GM23338 (cell line): ENCODE results near the gene ECPAS.

Experiments used
- CREB1 ChIP-seq: fragments of 250-450 bp; sonication (Bioruptor Pico); IDR thresholded peaks from 2 replicates; pipeline ENCODE4 v1.5.0; 2020; ENCODE audit warnings: low read depth, mild to moderate bottlenecking, moderate library complexity
- CTCF ChIP-seq, 2 experiments: fragments of 200-600 bp in 1 of 2; sonication (generic) in 1 of 2; conservative IDR thresholded peaks; 2 replicates each; pipeline versions ENCODE4 v1.5.1 to v1.6.1; 2016 to 2017; ENCODE audit warnings: antibody characterized with exemption in 2 of 2, low read depth in 2 of 2, mild to moderate bottlenecking in 2 of 2, moderate library complexity in 1 of 2
- EZH2 ChIP-seq: fragments of 200-600 bp; sonication (generic); IDR thresholded peaks from one replicate; pipeline ENCODE4 v1.8.0; 2017; ENCODE audit warnings: antibody characterized with exemption, mild to moderate bottlenecking, low read depth; ENCODE audit not compliant: unreplicated experiment
- EZH2phosphoT487 ChIP-seq: fragments of 200-600 bp; sonication (generic); IDR thresholded peaks from one replicate; pipeline ENCODE4 v1.8.1; 2018; ENCODE audit warnings: antibody characterized with exemption; ENCODE audit not compliant: unreplicated experiment
- JUNB ChIP-seq: IDR thresholded peaks from one replicate; pipeline ENCODE4 v1.6.1; 2016; ENCODE audit warnings: antibody characterized with exemption; ENCODE audit not compliant: unreplicated experiment
- NANOG ChIP-seq: IDR thresholded peaks from 2 replicates; pipeline ENCODE4 v1.6.1; 2016; ENCODE audit warnings: antibody characterized with exemption, borderline replicate concordance
- POLR2AphosphoS5 ChIP-seq: IDR thresholded peaks from 2 replicates; pipeline ENCODE4 v1.6.1; 2016; ENCODE audit warnings: antibody characterized with exemption, low read depth
- ZNF331 ChIP-seq: fragments of 250-450 bp; sonication (Bioruptor Pico); IDR thresholded peaks from 2 replicates; pipeline ENCODE4 v1.5.0; 2020; ENCODE audit warnings: low read depth, mild to moderate bottlenecking, moderate library complexity
- TF ChIP-seq, protein P1 (sequence below): IDR thresholded peaks from one replicate; pipeline ENCODE4 v1.6.1; 2018; ENCODE audit warnings: antibody characterized with exemption; ENCODE audit not compliant: unreplicated experiment

- TF ChIP-seq CTCF (conservative IDR thresholded peaks at IDR 0.05; ENCODE audit: low read depth in 2 of 2) (no peak), EZH2 (no peak), EZH2phosphoT487 (no peak), JUNB (no peak), CREB1 (CRISPR knock-in tag) (peak; percentile 21; the same call in 1 of the 2 replicates), POLR2AphosphoS5 (peak; percentile 73), NANOG (no peak), ZNF331 (no peak)
- TF ChIP-seq, protein P1, sequence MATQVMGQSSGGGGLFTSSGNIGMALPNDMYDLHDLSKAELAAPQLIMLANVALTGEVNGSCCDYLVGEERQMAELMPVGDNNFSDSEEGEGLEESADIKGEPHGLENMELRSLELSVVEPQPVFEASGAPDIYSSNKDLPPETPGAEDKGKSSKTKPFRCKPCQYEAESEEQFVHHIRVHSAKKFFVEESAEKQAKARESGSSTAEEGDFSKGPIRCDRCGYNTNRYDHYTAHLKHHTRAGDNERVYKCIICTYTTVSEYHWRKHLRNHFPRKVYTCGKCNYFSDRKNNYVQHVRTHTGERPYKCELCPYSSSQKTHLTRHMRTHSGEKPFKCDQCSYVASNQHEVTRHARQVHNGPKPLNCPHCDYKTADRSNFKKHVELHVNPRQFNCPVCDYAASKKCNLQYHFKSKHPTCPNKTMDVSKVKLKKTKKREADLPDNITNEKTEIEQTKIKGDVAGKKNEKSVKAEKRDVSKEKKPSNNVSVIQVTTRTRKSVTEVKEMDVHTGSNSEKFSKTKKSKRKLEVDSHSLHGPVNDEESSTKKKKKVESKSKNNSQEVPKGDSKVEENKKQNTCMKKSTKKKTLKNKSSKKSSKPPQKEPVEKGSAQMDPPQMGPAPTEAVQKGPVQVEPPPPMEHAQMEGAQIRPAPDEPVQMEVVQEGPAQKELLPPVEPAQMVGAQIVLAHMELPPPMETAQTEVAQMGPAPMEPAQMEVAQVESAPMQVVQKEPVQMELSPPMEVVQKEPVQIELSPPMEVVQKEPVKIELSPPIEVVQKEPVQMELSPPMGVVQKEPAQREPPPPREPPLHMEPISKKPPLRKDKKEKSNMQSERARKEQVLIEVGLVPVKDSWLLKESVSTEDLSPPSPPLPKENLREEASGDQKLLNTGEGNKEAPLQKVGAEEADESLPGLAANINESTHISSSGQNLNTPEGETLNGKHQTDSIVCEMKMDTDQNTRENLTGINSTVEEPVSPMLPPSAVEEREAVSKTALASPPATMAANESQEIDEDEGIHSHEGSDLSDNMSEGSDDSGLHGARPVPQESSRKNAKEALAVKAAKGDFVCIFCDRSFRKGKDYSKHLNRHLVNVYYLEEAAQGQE: no peak
Observed at GRCh38 chr9:111482694-111483438, 1.3 kb downstream of the ECPAS start.
